IgD-negative memory B cell (primary cell): ENCODE results near the gene TBC1D32. TPM values are rescaled to one million over a fixed set of nuclear protein-coding genes. Genes with fewer than 3 reads are reported as not detected.
"Not testable (repeated sequence)": the region's sequence is repeated elsewhere in the genome, so short reads cannot be mapped to it uniquely, and the experiment has no call there.

Source experiments
- H3K27ac Mint-ChIP-seq, 3 donors: one replicate each; pipeline ENCODE4 v1.8.0; 2020 to 2022; ENCODE audit warnings: mild to moderate bottlenecking in 3 of 3, mixed read lengths in 3 of 3, moderate library complexity in 1 of 3
- H3K27me3 Mint-ChIP-seq: one replicate; pipeline ENCODE4 v1.8.0; 2021; ENCODE audit warnings: mixed read lengths
- H3K36me3 Mint-ChIP-seq: one replicate; pipeline ENCODE4 v1.8.0; 2020; ENCODE audit warnings: mild to moderate bottlenecking, mixed read lengths
- H3K4me1 Mint-ChIP-seq, 3 donors: one replicate each; pipeline ENCODE4 v1.8.0; 2020 to 2022; ENCODE audit warnings: mixed read lengths in 3 of 3, mild to moderate bottlenecking in 1 of 3
- H3K4me3 Mint-ChIP-seq, 4 donors: one replicate each; pipeline ENCODE4 v1.8.0; 2020 to 2022; ENCODE audit warnings: mild to moderate bottlenecking in 4 of 4, mixed read lengths in 4 of 4, moderate library complexity in 3 of 4
- H3K9me3 Mint-ChIP-seq, 3 donors: one replicate each; pipeline ENCODE4 v1.8.0; 2020 to 2021; ENCODE audit warnings: mixed read lengths in 3 of 3, mild to moderate bottlenecking in 1 of 3
- polyA plus RNA-seq: library from polyadenylated mRNA; unstranded; fragments of 300-500 nt; fragmentation: Illumina TruSeq; gene quantifications from one replicate; pipeline ENCODE4 v1.2.3, GENCODE V29; 2021

The TBC1D32 gene
- polyA plus RNA-seq, 1 donor from 2014 or later = 4.2 TPM

GRCh38 chr6:121338956-121339355, 4.7 kb upstream of the TBC1D32 start:
- Mint-ChIP-seq H3K9me3 (no peaks in the 10 kb centered on the region), H3K27me3 (peaks cover 7% of the 10 kb centered on the region), H3K27ac (no peak overlapping the region), H3K4me1 (peaks cover 8 to 11% (median 9%) of the 10 kb centered on the region in 3 donors), H3K36me3 (no peaks in the 10 kb centered on the region), H3K4me3 (no peak overlapping the region)

- H3K27ac Mint-ChIP-seq = no peak overlapping the region
- peaks cover 9 to 12% (median 10%) of the 10 kb centered on the region in 3 donors for H3K4me1 Mint-ChIP-seq
- H3K4me3 Mint-ChIP-seq = no peak overlapping the region
- H3K27me3 Mint-ChIP-seq = peaks cover 7% of the 10 kb centered on the region
- no peaks in the 10 kb centered on the region for H3K9me3 Mint-ChIP-seq
- H3K36me3 Mint-ChIP-seq = no peaks in the 10 kb centered on the region
Measured at GRCh38 chr6:121338366-121338765, 4.1 kb upstream of the TBC1D32 start.

- Mint-ChIP-seq H3K27me3 (no peaks in the 10 kb centered on the region), H3K27ac (peak overlapping the region; percentile 91 to 98 (median 92)), H3K4me1 (peaks cover 17 to 29% (median 22%) of the 10 kb centered on the region in 3 donors), H3K4me3 (peak overlapping the region; percentile 91 to 97 (median 97)), H3K36me3 (peaks cover 6% of the 10 kb centered on the region), H3K9me3 (no peaks in the 10 kb centered on the region)
Measured at GRCh38 chr6:121335087-121336008, 1.1 kb upstream of the TBC1D32 start.

- H3K27me3 Mint-ChIP-seq, H3K36me3 Mint-ChIP-seq, H3K9me3 Mint-ChIP-seq: not testable (repeated sequence)
- Mint-ChIP-seq H3K27ac (peak overlapping the region; percentile 91 to 98 (median 92)), H3K4me3 (peak overlapping the region; percentile 91 to 97 (median 97)), H3K4me1 (peaks cover 17 to 31% (median 22%) of the 10 kb centered on the region in 3 donors)
Measured at GRCh38 chr6:121333694-121334093, 586 bp downstream of the TBC1D32 start.

GRCh38 chr6:121333196-121333595, 1.1 kb downstream of the TBC1D32 start:
- Mint-ChIP-seq H3K27ac (peak overlapping the region in 2 of 3 donors; percentile 71 to 91), H3K27me3 (no peaks in the 10 kb centered on the region), H3K4me3 (peak overlapping the region; percentile 14 to 97 (median 94)), H3K4me1 (peaks cover 17 to 31% (median 22%) of the 10 kb centered on the region in 3 donors), H3K36me3 (peaks cover 7% of the 10 kb centered on the region), H3K9me3 (no peaks in the 10 kb centered on the region)

- H3K4me3 Mint-ChIP-seq = peak overlapping the region in 1 of 4 donors; percentile 15
- peaks cover 20 to 36% (median 21%) of the 10 kb centered on the region in 3 donors for H3K4me1 Mint-ChIP-seq
- peak overlapping the region in 1 of 3 donors; percentile 34 for H3K27ac Mint-ChIP-seq
- no peaks in the 10 kb centered on the region for H3K27me3 Mint-ChIP-seq
- peaks cover 7% of the 10 kb centered on the region for H3K36me3 Mint-ChIP-seq
- H3K9me3 Mint-ChIP-seq = no peaks in the 10 kb centered on the region
Measured at GRCh38 chr6:121330516-121330915, 3.8 kb downstream of the TBC1D32 start.

DNA sequence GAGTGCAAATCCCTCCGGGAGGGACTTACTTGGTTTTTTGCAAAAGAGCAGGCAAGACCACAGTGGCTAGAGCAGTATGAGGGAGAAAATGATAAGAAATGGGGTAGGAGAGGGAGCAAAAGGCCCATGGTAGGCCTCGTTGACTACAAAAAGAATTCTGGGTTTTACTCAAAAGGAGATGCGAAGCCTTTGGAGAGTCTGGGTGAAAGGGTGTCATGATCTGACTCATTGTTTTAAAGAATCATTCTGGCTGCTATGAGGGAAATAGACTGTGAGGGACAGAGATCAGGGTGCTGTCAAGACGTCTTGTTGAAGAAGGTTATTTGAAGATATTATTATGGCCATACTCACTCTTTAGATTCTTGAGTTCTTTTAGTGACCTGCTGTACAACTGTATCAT, 13.0 kb downstream of the TBC1D32 start:
- Mint-ChIP-seq H3K4me1 (peaks cover 2 to 11% (median 5%) of the 10 kb centered on the region in 3 donors), H3K27me3 (no peaks in the 10 kb centered on the region), H3K4me3 (no peak overlapping the region), H3K27ac (peak overlapping the region in 1 of 3 donors; percentile 37), H3K36me3 (peaks cover 13% of the 10 kb centered on the region), H3K9me3 (no peaks in the 10 kb centered on the region)

GRCh38 chr6:121319603-121320002, 14.7 kb downstream of the TBC1D32 start:
- Mint-ChIP-seq H3K36me3 (peaks cover 13% of the 10 kb centered on the region), H3K27ac (no peak overlapping the region), H3K9me3 (no peaks in the 10 kb centered on the region), H3K4me1 (peaks cover 0 to 9% (median 1%) of the 10 kb centered on the region in 3 donors), H3K4me3 (no peak overlapping the region), H3K27me3 (no peaks in the 10 kb centered on the region)

GRCh38 chr6:121319112-121319553, 15.1 kb downstream of the TBC1D32 start:
- Mint-ChIP-seq H3K36me3 (peaks cover 13% of the 10 kb centered on the region), H3K27me3 (no peaks in the 10 kb centered on the region), H3K9me3 (no peaks in the 10 kb centered on the region), H3K4me1 (peaks cover 0 to 9% (median 1%) of the 10 kb centered on the region in 3 donors), H3K4me3 (no peak overlapping the region), H3K27ac (no peak overlapping the region)

DNA sequence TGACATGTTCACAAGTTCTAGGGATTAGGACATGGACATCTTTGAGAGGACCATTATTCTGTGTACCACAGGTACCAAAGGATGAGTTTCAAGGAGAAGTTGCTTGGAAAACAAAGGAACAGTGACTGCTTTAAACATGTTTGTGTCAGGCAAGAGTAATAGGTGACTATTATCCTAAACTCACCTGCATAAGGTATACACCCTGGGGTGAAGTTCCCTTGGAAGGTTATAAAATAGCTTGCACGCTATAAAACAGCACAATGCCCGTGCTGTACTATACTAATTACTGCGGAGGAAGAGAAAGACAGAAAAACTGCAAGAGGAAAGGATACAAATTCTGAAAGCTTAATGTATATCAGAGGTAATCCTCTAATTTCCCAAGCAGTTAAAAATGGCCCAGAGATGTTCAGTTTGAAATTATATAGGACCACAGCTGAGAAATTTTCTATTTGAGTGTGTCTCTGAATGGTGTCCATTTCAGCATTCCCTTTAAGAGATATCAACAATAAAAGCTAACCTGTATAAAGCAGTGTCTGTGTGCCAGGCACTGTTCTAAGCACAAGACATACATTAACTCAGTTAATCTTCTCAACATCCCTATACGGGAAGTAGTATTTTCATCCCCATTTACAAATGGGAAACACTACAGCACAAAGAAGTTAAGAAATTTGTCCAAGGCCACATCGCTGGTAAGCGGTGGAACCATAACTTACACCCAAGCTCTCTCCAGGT, 19.7 kb downstream of the TBC1D32 start:
- Mint-ChIP-seq H3K4me1 (no peaks in the 10 kb centered on the region), H3K9me3 (no peaks in the 10 kb centered on the region), H3K27me3 (no peaks in the 10 kb centered on the region), H3K27ac (peak overlapping the region in 1 of 3 donors; percentile 78), H3K4me3 (no peak overlapping the region), H3K36me3 (peaks cover 4% of the 10 kb centered on the region)

GRCh38 chr6:121311814-121312213, 22.5 kb downstream of the TBC1D32 start:
- H3K4me1 Mint-ChIP-seq, H3K27ac Mint-ChIP-seq, H3K36me3 Mint-ChIP-seq, H3K27me3 Mint-ChIP-seq, H3K9me3 Mint-ChIP-seq, H3K4me3 Mint-ChIP-seq: not testable (repeated sequence)

DNA sequence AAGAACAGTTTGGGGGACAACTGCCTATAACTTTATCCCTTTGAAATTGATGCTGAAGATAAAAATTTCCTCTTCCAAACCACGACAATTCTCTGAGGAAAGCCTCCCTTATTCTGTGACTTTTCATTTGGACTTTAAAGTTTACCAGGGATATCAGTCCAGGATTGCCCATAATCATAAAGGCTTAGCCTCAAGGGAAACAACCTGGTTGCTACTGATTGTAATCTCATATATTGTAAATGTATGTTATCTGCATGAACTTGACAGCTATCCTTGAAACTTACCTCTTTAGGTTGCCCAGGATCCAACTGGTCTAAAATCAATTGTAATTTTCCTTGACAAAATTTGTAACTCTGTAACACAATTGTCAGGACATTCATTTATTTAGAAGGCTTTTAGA, 23.8 kb downstream of the TBC1D32 start:
- Mint-ChIP-seq H3K27me3 (no peaks in the 10 kb centered on the region), H3K27ac (no peak overlapping the region), H3K4me1 (no peaks in the 10 kb centered on the region)

DNA sequence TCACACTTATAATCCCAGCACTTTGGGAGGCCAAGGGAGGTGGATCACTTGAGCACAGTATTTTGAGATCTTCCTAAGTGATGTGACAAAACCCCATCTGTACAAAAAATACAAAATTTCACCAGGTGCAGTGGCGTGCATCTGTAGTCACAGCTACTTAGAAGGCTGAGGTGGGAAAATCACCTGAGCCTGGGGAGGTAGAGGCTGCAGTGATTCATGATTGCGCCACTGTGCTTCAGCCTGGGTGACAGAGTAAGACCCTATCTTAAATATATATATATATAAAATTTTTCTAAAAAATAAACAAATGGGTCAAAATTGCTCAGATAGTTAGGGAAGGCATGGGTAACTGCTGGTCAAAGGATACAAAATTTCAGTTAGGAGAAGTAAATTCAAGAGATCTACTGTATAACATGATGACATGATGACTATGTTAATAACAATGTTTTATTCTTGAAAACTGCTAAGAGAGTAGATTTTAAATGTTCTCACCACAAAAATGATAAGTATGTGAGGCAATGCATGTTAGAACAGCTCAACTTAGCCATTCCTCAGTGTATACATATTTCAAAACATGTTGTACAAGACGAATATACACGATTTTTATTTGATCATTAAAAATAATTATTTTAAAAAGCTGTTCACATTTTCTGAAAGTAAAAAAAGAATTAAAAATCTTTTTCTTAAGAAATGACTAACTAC, 24.4 kb downstream of the TBC1D32 start:
- peaks cover 4% of the 10 kb centered on the region for H3K36me3 Mint-ChIP-seq
- H3K27me3 Mint-ChIP-seq = no peaks in the 10 kb centered on the region
- H3K27ac Mint-ChIP-seq = no peak overlapping the region
- no peak overlapping the region for H3K4me3 Mint-ChIP-seq
- no peaks in the 10 kb centered on the region for H3K9me3 Mint-ChIP-seq
- no peaks in the 10 kb centered on the region for H3K4me1 Mint-ChIP-seq

More for the DNA sequence above, 23.8 kb downstream of the TBC1D32 start:
- H3K36me3 Mint-ChIP-seq = peaks cover 4% of the 10 kb centered on the region
- no peaks in the 10 kb centered on the region for H3K9me3 Mint-ChIP-seq
- H3K4me3 Mint-ChIP-seq = no peak overlapping the region

GRCh38 chr6:121305957-121306607, 28.2 kb downstream of the TBC1D32 start:
- Mint-ChIP-seq H3K9me3 (no peaks in the 10 kb centered on the region), H3K4me3 (no peak overlapping the region), H3K27me3 (no peaks in the 10 kb centered on the region), H3K4me1 (no peaks in the 10 kb centered on the region), H3K27ac (no peak overlapping the region), H3K36me3 (no peaks in the 10 kb centered on the region)
